HUES6 (cell line): Measurements from ENCODE around the gene GALNT9.

Experiments
- H3K27ac ChIP-seq: 2 replicates; pipeline ENCODE4 v1.7.0; 2013; ENCODE audit warnings: low read depth, mild to moderate bottlenecking, low read length, inconsistent platforms
- H3K27me3 ChIP-seq: 2 replicates; pipeline ENCODE4 v1.6.1; 2013; ENCODE audit warnings: low read length; ENCODE audit not compliant: control insufficient read depth, insufficient read depth
- H3K36me3 ChIP-seq: 2 replicates; pipeline ENCODE4 v1.6.1; 2013; ENCODE audit warnings: low read length; ENCODE audit not compliant: control insufficient read depth, insufficient read depth
- H3K4me1 ChIP-seq: 2 replicates; pipeline ENCODE4 v1.6.1; 2013; ENCODE audit warnings: low read length; ENCODE audit not compliant: control insufficient read depth, insufficient read depth
- H3K4me3 ChIP-seq: 2 replicates; pipeline ENCODE4 v1.5.1; 2013; ENCODE audit warnings: low read depth, low read length
- H3K9ac ChIP-seq: one replicate; pipeline ENCODE4 v1.6.1; 2013; ENCODE audit warnings: mild to moderate bottlenecking, low read length
- H3K9me3 ChIP-seq: 2 replicates; pipeline ENCODE4 v1.6.1; 2013; ENCODE audit warnings: low read depth, low read length; ENCODE audit not compliant: control insufficient read depth, insufficient read depth

The GALNT9 gene

GRCh38 chr12:132186208-132186856 lies 143.1 kb downstream of the GALNT9 start:
- no peaks in the 10 kb centered on the region for H3K36me3 ChIP-seq
- H3K27me3 ChIP-seq = peaks cover 98% of the 10 kb centered on the region
- no peak overlapping the region for H3K9ac ChIP-seq
- peaks cover 9% of the 10 kb centered on the region; the same call in 1 of the 2 replicates for H3K4me1 ChIP-seq
- H3K9me3 ChIP-seq = no peaks in the 10 kb centered on the region
- no peak overlapping the region for H3K4me3 ChIP-seq
- no peak overlapping the region for H3K27ac ChIP-seq

- Histone ChIP-seq H3K36me3 (no peaks in the 10 kb centered on the region), H3K27ac (no peak overlapping the region), H3K4me3 (no peak overlapping the region), H3K9me3 (no peaks in the 10 kb centered on the region), H3K9ac (no peak overlapping the region), H3K27me3 (peaks cover 98% of the 10 kb centered on the region), H3K4me1 (peaks cover 9% of the 10 kb centered on the region; the same call in 1 of the 2 replicates)
Observed at GRCh38 chr12:132185705-132186104, 143.7 kb downstream of the GALNT9 start.

GRCh38 chr12:132182711-132183365 lies 146.6 kb downstream of the GALNT9 start:
- no peak overlapping the region for H3K9ac ChIP-seq
- H3K36me3 ChIP-seq = no peaks in the 10 kb centered on the region
- no peak overlapping the region for H3K27ac ChIP-seq
- H3K27me3 ChIP-seq = peaks cover 95% of the 10 kb centered on the region
- peaks cover 5% of the 10 kb centered on the region; the same call in 1 of the 2 replicates for H3K4me1 ChIP-seq
- H3K4me3 ChIP-seq = no peak overlapping the region
- no peaks in the 10 kb centered on the region for H3K9me3 ChIP-seq

DNA sequence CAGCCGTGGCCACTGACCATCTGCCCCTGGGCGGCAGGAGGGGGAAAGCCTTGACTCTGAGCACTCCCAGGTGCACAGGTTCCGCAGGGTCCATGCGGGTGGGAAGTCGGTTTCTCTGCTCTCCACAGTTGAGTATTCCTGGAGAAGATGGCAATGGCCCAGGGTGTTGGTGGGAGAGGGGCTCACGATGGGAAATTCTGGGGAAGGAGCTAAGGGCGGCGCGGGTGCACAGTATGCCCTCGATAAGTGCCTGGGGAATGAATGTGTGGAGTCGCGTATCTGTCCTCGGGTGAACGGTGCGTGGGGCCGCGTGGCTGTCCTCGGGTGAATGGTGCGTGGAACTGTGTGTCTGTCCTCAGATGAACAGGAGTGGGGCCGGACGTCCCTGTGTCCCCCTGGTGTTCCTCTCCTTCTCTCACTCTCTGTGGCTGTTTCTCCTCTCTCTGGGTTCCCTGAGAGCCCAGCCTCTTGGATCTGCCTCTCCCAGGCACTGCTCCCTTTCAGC lies 147.1 kb downstream of the GALNT9 start:
- Histone ChIP-seq H3K27ac (no peak overlapping the region), H3K4me1 (peaks cover 5% of the 10 kb centered on the region; the same call in 1 of the 2 replicates), H3K27me3 (peaks cover 91% of the 10 kb centered on the region), H3K9ac (no peak overlapping the region), H3K36me3 (no peaks in the 10 kb centered on the region), H3K9me3 (no peaks in the 10 kb centered on the region), H3K4me3 (no peak overlapping the region)

DNA sequence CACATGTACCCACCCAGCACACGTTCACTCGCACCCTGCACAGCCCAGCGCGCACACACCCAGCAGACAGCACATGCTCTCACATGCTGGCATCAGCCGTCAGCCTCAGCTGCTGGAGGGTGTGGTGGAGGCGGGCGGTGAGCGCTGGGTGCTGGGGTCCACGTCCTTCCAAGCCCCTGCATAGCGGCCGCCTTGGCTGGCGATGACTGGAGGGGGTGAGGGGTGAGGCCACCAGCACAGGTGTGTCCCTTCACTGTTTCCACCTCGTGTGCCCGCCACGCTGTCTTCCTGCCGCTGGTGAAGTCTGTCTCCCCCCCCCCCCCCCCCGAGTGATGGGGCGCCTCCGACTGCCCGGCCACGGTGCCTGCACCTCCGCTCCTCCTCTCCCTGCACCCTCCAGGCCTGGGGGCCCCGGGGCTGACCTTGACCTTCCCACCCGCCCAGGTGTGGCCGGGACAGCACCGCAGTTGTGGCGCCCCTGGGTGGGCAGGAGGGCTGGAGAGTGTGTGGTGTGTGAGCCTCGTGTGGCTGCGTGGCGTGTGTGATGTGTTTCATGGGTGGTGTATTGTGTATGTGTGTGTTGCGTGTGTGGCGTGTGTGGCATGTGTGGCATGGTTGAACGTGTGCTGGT lies 147.7 kb downstream of the GALNT9 start:
- H3K4me1 ChIP-seq = peaks cover 5% of the 10 kb centered on the region; the same call in 1 of the 2 replicates
- no peaks in the 10 kb centered on the region for H3K36me3 ChIP-seq
- peaks cover 91% of the 10 kb centered on the region for H3K27me3 ChIP-seq
- no peak overlapping the region for H3K9ac ChIP-seq
- no peak overlapping the region for H3K27ac ChIP-seq
- H3K9me3 ChIP-seq = no peaks in the 10 kb centered on the region
- no peak overlapping the region for H3K4me3 ChIP-seq

- H3K36me3 ChIP-seq = no peaks in the 10 kb centered on the region
- no peak overlapping the region for H3K27ac ChIP-seq
- no peak overlapping the region for H3K4me3 ChIP-seq
- H3K9ac ChIP-seq = no peak overlapping the region
- no peaks in the 10 kb centered on the region for H3K9me3 ChIP-seq
- peaks cover 5% of the 10 kb centered on the region; the same call in 1 of the 2 replicates for H3K4me1 ChIP-seq
- H3K27me3 ChIP-seq = peaks cover 84% of the 10 kb centered on the region
Observed at GRCh38 chr12:132180648-132181546, 148.5 kb downstream of the GALNT9 start.

DNA sequence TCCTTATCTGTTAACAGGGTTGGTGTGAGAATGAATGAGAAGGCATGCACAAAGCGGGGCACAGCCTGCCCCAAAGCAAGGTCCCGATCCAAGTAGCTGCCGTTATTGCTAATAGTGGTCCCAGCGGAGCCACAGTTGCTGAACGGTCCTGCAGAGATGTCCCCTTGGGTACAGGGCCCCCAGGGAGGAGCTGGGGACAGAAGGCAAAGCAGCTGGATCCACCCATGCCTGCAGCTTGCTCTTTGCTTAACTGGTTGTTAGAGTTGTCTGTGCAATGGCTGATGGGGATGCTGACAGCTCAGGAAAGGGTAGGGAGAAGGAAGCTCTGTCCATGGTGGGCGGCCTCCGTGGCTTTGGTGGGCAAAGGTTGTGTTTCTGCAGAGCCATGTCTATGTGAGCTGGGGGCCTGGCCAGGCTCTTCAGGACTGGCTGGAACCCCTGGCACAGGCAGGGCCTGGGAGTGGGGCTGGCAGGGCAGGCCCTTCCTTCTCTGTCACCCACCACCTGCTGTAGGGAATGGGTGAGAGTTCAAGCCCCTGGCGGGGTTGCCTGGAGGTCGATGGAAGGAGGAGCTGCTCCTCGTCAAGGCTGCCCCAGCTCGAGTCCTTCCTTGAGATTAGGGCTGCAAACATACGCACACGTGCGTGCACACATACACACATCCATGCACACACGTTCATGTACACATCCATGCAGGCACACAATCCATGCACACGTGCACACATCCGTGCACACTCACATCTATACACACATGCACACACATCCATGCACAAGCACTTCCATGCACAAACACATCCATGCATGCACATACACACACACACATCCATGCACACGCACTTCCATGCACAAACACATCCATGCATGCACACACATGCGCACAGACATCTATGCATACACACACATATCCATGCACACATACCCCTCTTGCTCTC lies 149.7 kb downstream of the GALNT9 start:
- Histone ChIP-seq H3K4me1 (peaks cover 5% of the 10 kb centered on the region; the same call in 1 of the 2 replicates), H3K9me3 (no peaks in the 10 kb centered on the region), H3K9ac (no peak overlapping the region), H3K27ac (no peak overlapping the region), H3K36me3 (no peaks in the 10 kb centered on the region), H3K4me3 (no peak overlapping the region), H3K27me3 (peaks cover 80% of the 10 kb centered on the region)

GRCh38 chr12:132178801-132179401 lies 150.5 kb downstream of the GALNT9 start:
- peaks cover 80% of the 10 kb centered on the region for H3K27me3 ChIP-seq
- H3K4me1 ChIP-seq = peaks cover 5% of the 10 kb centered on the region; the same call in 1 of the 2 replicates
- no peak overlapping the region for H3K4me3 ChIP-seq
- H3K9ac ChIP-seq = no peak overlapping the region
- H3K36me3 ChIP-seq = no peaks in the 10 kb centered on the region
- no peaks in the 10 kb centered on the region for H3K9me3 ChIP-seq
- no peak overlapping the region for H3K27ac ChIP-seq

DNA sequence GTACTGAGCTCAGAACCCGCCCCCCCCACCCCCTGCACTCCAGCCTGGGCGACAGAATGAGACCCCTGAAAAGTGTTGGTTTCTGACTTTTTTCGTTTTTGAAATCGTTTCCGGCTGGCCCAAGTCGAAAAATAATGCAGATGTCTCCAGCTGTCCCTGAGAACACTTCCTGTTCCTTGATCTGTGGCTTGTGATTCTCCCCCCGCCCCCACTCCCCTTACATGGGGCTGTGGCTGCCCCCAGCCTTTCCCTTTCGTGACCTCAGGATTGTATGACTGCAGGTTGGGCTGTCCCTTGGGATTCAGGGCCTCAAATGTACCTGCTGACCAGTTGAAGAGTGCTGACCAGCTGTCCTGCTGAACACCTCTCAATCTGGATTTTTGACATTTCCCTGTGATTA lies 151.1 kb downstream of the GALNT9 start:
- H3K4me3 ChIP-seq = no peak overlapping the region
- peaks cover 5% of the 10 kb centered on the region; the same call in 1 of the 2 replicates for H3K4me1 ChIP-seq
- H3K36me3 ChIP-seq = no peaks in the 10 kb centered on the region

More for the DNA sequence above, 151.1 kb downstream of the GALNT9 start:
- Histone ChIP-seq H3K27ac (no peak overlapping the region), H3K9me3 (no peaks in the 10 kb centered on the region), H3K9ac (no peak overlapping the region), H3K27me3 (peaks cover 79% of the 10 kb centered on the region)
